B cell (primary cell): Measurements from ENCODE around the gene HLA-DRB1. TPM values are rescaled to one million over a fixed set of nuclear protein-coding genes. Genes with fewer than 3 reads are reported as not detected.

Experiments
- ATAC-seq: fragments of 200-7000 bp; cut with Tn5 transposase; one replicate; pipeline ENCODE4 v1.10.0; 2021; ENCODE audit warnings: low read depth, mild to moderate bottlenecking, moderate number of reproducible peaks, moderate library complexity
- CTCF ChIA-PET: fragments of 350-600 bp; sonication (Branson Sonifier 250); formaldehyde crosslinking; loops from one replicate; lab custom pipeline; 2021; ENCODE audit warnings: antibody characterized with exemption, inconsistent platforms; lab: Charles Lee
- POLR2A ChIA-PET: fragments of 350-600 bp; sonication (Branson Sonifier 250); formaldehyde crosslinking; loops from one replicate; lab custom pipeline; 2021; ENCODE audit warnings: antibody characterized with exemption; lab: Charles Lee
- DNase-seq: peaks from one replicate; pipeline ENCODE4 v3.0.0; 2013
- H2AFZ ChIP-seq: 2 replicates; pipeline ENCODE4 v1.6.1; 2012; ENCODE audit warnings: mild to moderate bottlenecking, low read depth, low read length; ENCODE audit not compliant: insufficient read depth, poor library complexity, severe bottlenecking
- H3K27ac ChIP-seq, 2 donors: 1 replicate in 1 of 2; 2 replicates in 1 of 2; pipeline ENCODE4 v1.5.1; 2012 to 2013; ENCODE audit warnings: low read length in 2 of 2, mild to moderate bottlenecking in 2 of 2, moderate library complexity in 1 of 2
- H3K27me3 ChIP-seq, 4 experiments: fragments of 200-600 bp in 1 of 4; sonication (generic) in 1 of 4; replicated peaks in 1 of 4; 1 replicate in 2 of 4; 2 replicates in 2 of 4; pipeline versions ENCODE4 v1.6.1 to v1.7.0; 2013 to 2016; ENCODE audit warnings: low read length in 3 of 4, mild to moderate bottlenecking in 2 of 4, mixed read lengths in 1 of 4, moderate library complexity in 1 of 4; ENCODE audit not compliant: insufficient read depth in 4 of 4, control insufficient read depth in 3 of 4; ENCODE audit errors: control extremely low read depth in 1 of 4
- H3K36me3 ChIP-seq, 2 experiments: replicated peaks in 1 of 2; 1 replicate in 1 of 2; 2 replicates in 1 of 2; pipeline versions ENCODE4 v1.6.1 to v1.7.1; 2013; ENCODE audit warnings: low read length in 1 of 2; ENCODE audit not compliant: insufficient read depth in 2 of 2, control insufficient read depth in 1 of 2; ENCODE audit errors: control extremely low read depth in 1 of 2, extremely low read depth in 1 of 2
- H3K4me1 ChIP-seq, 2 donors: fragments of 200-600 bp in 1 of 2; sonication (generic) in 1 of 2; 1 replicate in 1 of 2; 2 replicates in 1 of 2; pipeline versions ENCODE4 v1.5.1 to v1.6.1; 2013 to 2017; ENCODE audit warnings: low read length in 2 of 2; ENCODE audit not compliant: control insufficient read depth in 2 of 2, insufficient read depth in 2 of 2
- H3K4me2 ChIP-seq: replicated peaks from 2 replicates; pipeline ENCODE3; 2012; ENCODE audit warnings: mild to moderate bottlenecking, low read depth, low read length; ENCODE audit not compliant: poor library complexity, severe bottlenecking
- H3K4me3 ChIP-seq, 5 experiments: fragments of 200-600 bp in 1 of 5; sonication (generic) in 1 of 5; 1 replicate in 3 of 5; 2 replicates in 2 of 5; pipeline versions ENCODE4 v1.5.1 to v1.7.0; 2011 to 2016; ENCODE audit warnings: low read length in 4 of 5, mild to moderate bottlenecking in 4 of 5, low read depth in 2 of 5, control low read depth in 1 of 5, moderate library complexity in 1 of 5; ENCODE audit not compliant: insufficient read depth in 1 of 5; ENCODE audit errors: control extremely low read depth in 1 of 5, extremely low read depth in 1 of 5
- H3K79me2 ChIP-seq: fragments of 200-600 bp; sonication (generic); one replicate; pipeline ENCODE4 v1.6.0; 2016; ENCODE audit warnings: low read length; ENCODE audit not compliant: control insufficient read depth, insufficient read depth
- H3K9ac ChIP-seq: fragments of 200-600 bp; sonication (generic); 2 replicates; pipeline ENCODE4 v1.6.1; 2017; ENCODE audit warnings: mild to moderate bottlenecking, low read length, moderate library complexity
- H3K9me3 ChIP-seq, 3 donors: one replicate each; pipeline versions ENCODE4 v1.6.1 to v1.7.1; 2013; ENCODE audit warnings: low read length in 2 of 3; ENCODE audit not compliant: control insufficient read depth in 2 of 3, insufficient read depth in 1 of 3; ENCODE audit errors: control extremely low read depth in 1 of 3
- H4K20me1 ChIP-seq: 2 replicates; pipeline ENCODE4 v1.6.0; 2012; ENCODE audit warnings: mild to moderate bottlenecking, low read length; ENCODE audit not compliant: insufficient read depth, control insufficient read depth, poor library complexity, severe bottlenecking
- H3K27ac Mint-ChIP-seq: one replicate; pipeline ENCODE4 v1.8.0; 2021; ENCODE audit warnings: mixed read lengths
- H3K27me3 Mint-ChIP-seq: one replicate; pipeline ENCODE4 v1.8.0; 2021; ENCODE audit warnings: mixed read lengths
- H3K4me1 Mint-ChIP-seq: one replicate; pipeline ENCODE4 v1.8.0; 2021; ENCODE audit warnings: mixed read lengths
- H3K4me3 Mint-ChIP-seq: one replicate; pipeline ENCODE4 v1.8.0; 2021; ENCODE audit warnings: mixed read lengths
- H3K9me3 Mint-ChIP-seq: one replicate; pipeline ENCODE4 v1.8.0; 2022; ENCODE audit warnings: mixed read lengths; ENCODE audit not compliant: insufficient read depth
- EZH2 ChIP-seq: IDR thresholded peaks from 2 replicates; pipeline ENCODE4 v1.6.1; 2012; ENCODE audit warnings: borderline replicate concordance, low read depth, mild to moderate bottlenecking, moderate library complexity, low read length; ENCODE audit not compliant: insufficient read depth, poor library complexity, severe bottlenecking
- WGBS: methylation state at CpG from one replicate; pipeline ENCODE4 v1.1.5; 2013; ENCODE audit warnings: missing lambda C conversion rate; ENCODE audit not compliant: insufficient coverage; 5-methylcytosine and 5-hydroxymethylcytosine counted together
- intact Hi-C: fragments of 100-400 bp; cut with micrococcal nuclease; formaldehyde crosslinking; loops from one replicate; pipeline ENCODE4 v1.10.0; 2022
- polyA plus RNA-seq: library from polyadenylated mRNA; depleted of rRNA; stranded (reverse); fragments of >200 nt; gene quantifications from 2 replicates; pipeline ENCODE4 v1.2.3, GENCODE V29; 2012
- total RNA-seq, 2 donors: library from RNA; stranded (reverse); fragments of 120-200 nt in 1 of 2; gene quantifications; 1 replicate in 1 of 2; 2 replicates in 1 of 2; pipeline versions ENCODE4 v1.2.3 to v1.2.4, GENCODE V29; 2013 to 2022
- TF ChIP-seq, protein P1 (sequence below): fragments of 200-600 bp; IDR thresholded peaks from one replicate; pipeline ENCODE4 v1.8.0; 2022; ENCODE audit warnings: antibody characterized with exemption, mild to moderate bottlenecking

Gene HLA-DRB1
- total and polyA plus RNA-seq, 2 donors (not counting 1 experiment from before 2014, with no cell fraction given) = 559 to 1,240 TPM

DNA sequence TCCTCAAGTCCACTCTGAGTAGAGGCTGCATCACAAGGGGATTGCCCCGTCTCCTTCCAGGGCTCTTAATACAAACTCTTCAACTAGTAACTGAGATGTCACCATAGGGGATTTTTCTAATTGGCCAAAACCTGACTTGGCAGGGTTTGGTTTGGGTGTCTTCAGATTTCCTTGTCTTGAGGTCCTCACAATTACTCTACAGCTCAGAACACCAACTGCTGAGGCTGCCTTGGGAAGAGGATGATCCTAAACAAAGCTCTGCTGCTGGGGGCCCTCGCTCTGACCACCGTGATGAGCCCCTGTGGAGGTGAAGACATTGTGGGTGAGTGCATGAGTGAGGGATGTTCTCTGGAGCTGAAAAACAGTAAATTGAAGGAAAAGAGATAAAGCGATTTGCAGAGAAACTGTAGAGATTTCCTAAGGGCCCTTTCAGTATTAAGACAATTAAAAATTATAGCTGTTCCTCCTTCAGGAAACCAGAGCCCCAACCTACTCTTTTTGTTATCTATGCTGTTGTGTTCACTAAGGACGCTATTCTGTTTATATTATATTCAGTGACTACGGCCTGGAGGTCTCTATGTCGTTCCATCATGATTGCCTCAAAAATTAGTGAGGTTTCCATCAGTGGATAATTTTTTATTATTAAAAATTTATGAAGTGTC lies 47.7 kb upstream of the HLA-DRB1 start, which contains the start of gene HLA-DQA1:
TSS of gene HLA-DQA1 (plus strand) at position 188 of the 662 bp plus-strand sequence. CDS start at position 241, 53 bp downstream.
- POLR2A ChIA-PET = interaction anchor here (0.7 to 6.6 kb wide), 18 partner anchors 9 to 201 kb away, joined by 3 to 82 read pairs (median 6); partner anchors contain the start of genes HLA-DQA2, HLA-DQB1, HLA-DRA and HLA-DRB5
- H3K27ac ChIP-seq = peak within 1 kb of the TSS; percentile 94 to 98
- H3K9me3 ChIP-seq = no peaks in the 10 kb centered on the region
- intact Hi-C loops = loop anchor here (1.0 to 5.0 kb wide), 4 partner anchors 9 to 35 kb away; no protein-coding TSS in a partner anchor
- no peaks in the 10 kb centered on the region for H3K27me3 ChIP-seq
- H3K79me2 ChIP-seq = peaks cover 70% of the 10 kb centered on the region
- no peaks in the 10 kb centered on the region for H4K20me1 ChIP-seq
- H3K4me3 ChIP-seq = peak within 1 kb of the TSS; percentile 49 to 100 (median 66)
- Mint-ChIP-seq H3K27me3 (no peaks in the 10 kb centered on the region), H3K4me3 (peak within 1 kb of the TSS; percentile 99), H3K27ac (peak within 1 kb of the TSS; percentile 99), H3K9me3 (no peaks in the 10 kb centered on the region), H3K4me1 (peaks cover 68% of the 10 kb centered on the region)
- TF ChIP-seq, protein P1, sequence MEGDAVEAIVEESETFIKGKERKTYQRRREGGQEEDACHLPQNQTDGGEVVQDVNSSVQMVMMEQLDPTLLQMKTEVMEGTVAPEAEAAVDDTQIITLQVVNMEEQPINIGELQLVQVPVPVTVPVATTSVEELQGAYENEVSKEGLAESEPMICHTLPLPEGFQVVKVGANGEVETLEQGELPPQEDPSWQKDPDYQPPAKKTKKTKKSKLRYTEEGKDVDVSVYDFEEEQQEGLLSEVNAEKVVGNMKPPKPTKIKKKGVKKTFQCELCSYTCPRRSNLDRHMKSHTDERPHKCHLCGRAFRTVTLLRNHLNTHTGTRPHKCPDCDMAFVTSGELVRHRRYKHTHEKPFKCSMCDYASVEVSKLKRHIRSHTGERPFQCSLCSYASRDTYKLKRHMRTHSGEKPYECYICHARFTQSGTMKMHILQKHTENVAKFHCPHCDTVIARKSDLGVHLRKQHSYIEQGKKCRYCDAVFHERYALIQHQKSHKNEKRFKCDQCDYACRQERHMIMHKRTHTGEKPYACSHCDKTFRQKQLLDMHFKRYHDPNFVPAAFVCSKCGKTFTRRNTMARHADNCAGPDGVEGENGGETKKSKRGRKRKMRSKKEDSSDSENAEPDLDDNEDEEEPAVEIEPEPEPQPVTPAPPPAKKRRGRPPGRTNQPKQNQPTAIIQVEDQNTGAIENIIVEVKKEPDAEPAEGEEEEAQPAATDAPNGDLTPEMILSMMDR = no peak
- no peak for TF ChIP-seq EZH2
- peak; percentile 89 for ATAC-seq
- 14% methylated on average over 2 of the region's 7 CpGs for WGBS
- peaks cover 44 to 52% of the 10 kb centered on the region in 2 donors for H3K4me1 ChIP-seq
- CTCF ChIA-PET = interaction anchor here (0.7 to 7.7 kb wide), 7 partner anchors 15 to 231 kb away, joined by 3 to 59 read pairs (median 4); partner anchors contain the start of gene HLA-DRA
- H3K4me2 ChIP-seq = peak within 1 kb of the TSS; percentile 80
- H3K9ac ChIP-seq = peak within 1 kb of the TSS; percentile 100
- peaks cover 0 to 6% of the 10 kb centered on the region in 2 experiments for H3K36me3 ChIP-seq
- H2AFZ ChIP-seq = no peak within 1 kb of the TSS
- peak; percentile 94 for DNase-seq
